Measurements from ENCODE around the gene TMEM196. TPM values are rescaled to one million over a fixed set of nuclear protein-coding genes. Genes with fewer than 3 reads are reported as not detected.

Gene TMEM196
- total RNA-seq, 1 donor from 2014 or later: not detected

GRCh38 chr7:19677180-19677579, 96.2 kb downstream of the TMEM196 start:
- Histone ChIP-seq H3K4me1 (no peaks in the 10 kb centered on the region), H3K4me3 (no peak overlapping the region), H3K27ac (no peak overlapping the region), H3K36me3 (no peaks in the 10 kb centered on the region), H3K27me3 (no peaks in the 10 kb centered on the region), H3K9me3 (no peaks in the 10 kb centered on the region)
- no peak for DNase-seq
- TF ChIP-seq, protein P1, sequence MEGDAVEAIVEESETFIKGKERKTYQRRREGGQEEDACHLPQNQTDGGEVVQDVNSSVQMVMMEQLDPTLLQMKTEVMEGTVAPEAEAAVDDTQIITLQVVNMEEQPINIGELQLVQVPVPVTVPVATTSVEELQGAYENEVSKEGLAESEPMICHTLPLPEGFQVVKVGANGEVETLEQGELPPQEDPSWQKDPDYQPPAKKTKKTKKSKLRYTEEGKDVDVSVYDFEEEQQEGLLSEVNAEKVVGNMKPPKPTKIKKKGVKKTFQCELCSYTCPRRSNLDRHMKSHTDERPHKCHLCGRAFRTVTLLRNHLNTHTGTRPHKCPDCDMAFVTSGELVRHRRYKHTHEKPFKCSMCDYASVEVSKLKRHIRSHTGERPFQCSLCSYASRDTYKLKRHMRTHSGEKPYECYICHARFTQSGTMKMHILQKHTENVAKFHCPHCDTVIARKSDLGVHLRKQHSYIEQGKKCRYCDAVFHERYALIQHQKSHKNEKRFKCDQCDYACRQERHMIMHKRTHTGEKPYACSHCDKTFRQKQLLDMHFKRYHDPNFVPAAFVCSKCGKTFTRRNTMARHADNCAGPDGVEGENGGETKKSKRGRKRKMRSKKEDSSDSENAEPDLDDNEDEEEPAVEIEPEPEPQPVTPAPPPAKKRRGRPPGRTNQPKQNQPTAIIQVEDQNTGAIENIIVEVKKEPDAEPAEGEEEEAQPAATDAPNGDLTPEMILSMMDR (IDR thresholded peaks at IDR 0.05): no peak
- ATAC-seq: no peak
- intact Hi-C loops (cut with DNase I): no loop called here

DNA sequence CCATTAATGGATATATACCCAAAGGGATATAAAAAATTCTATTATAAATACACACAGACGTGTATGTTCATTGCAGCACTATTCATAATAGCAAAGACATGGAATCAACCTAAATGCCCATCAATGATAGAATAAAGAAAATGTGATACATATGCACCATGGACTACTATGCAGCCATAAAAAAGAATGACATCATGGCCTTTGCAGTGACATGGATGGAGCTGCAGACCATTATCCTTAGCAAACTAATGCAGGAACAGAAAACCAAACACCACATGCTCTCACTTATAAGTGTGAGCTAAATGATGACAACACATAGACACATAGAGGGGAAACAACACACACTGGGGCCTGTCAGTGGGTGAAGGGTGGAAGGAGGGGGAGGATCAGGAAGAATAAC, 97.6 kb downstream of the TMEM196 start:
- Histone ChIP-seq H3K36me3 (no peaks in the 10 kb centered on the region), H3K9me3 (no peaks in the 10 kb centered on the region), H3K27ac (no peak overlapping the region), H3K27me3 (no peaks in the 10 kb centered on the region), H3K4me3 (no peak overlapping the region), H3K4me1 (no peaks in the 10 kb centered on the region)
- intact Hi-C loops (cut with DNase I): no loop called here
- TF ChIP-seq, protein P1 (IDR thresholded peaks at IDR 0.05): no peak
- ATAC-seq (no peak), DNase-seq (no peak)

DNA sequence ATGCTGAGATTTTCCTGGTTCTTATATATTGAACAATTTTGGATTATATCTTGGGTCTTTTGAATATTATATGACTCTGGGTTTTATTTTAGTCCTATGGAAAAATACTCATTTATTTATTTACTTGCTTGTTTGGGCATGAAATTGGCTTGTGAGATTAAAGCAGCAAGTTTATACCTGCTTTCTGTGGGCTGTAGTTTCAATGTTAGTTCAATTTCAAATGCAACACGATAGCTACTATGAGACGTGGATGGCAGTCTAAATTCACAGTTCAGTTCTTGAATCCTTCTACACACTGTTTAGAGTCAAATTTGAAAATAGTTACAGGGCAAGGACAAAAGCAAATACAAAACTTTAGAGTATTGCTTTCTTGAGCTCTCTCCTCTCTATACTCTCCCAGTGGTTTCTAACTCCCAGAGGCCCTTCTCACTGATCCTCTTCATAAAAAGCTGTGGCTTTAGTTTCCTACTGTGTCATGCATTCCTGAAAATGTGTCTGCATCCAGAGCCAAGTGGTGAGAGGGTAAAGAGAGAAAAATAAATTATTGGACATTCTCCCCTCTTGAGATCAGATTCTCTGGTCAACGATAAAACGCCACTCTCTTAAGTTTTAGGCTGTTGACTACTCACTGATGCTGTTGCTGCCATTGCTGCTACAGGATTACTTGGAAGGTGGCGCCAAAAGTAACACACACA, 99.0 kb downstream of the TMEM196 start:
- intact Hi-C loops (cut with DNase I): no loop called here
- TF ChIP-seq, protein P1 (IDR thresholded peaks at IDR 0.05): no peak
- Histone ChIP-seq H3K27ac (no peak overlapping the region), H3K27me3 (peaks cover 3% of the 10 kb centered on the region), H3K4me1 (no peaks in the 10 kb centered on the region), H3K4me3 (no peak overlapping the region), H3K36me3 (no peaks in the 10 kb centered on the region), H3K9me3 (no peaks in the 10 kb centered on the region)
- no peak for ATAC-seq
- no peak for DNase-seq

DNA sequence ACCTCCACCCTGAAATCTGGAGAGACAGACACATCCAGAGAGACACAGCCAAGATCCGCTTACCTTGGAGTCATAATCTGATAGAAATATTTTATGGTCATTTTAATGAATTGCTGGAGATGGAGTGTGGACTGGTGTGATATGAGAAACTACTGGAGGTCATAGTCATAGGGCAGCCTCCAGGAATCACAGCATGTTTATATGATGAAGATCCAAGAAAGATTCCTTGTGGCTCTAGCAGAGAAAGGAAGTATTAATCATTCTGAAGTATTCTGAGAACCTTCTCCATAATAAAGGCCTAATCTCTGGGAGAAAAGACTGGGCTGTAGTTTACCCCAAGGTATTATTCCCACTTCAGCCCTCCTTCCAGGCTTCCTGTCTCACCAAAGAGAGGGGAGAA, 102.6 kb downstream of the TMEM196 start:
- TF ChIP-seq, protein P1 (IDR thresholded peaks at IDR 0.05): no peak
- H3K9me3 ChIP-seq: no peaks in the 10 kb centered on the region
- no peak for ATAC-seq
- intact Hi-C loops (cut with DNase I): no loop called here
- DNase-seq: no peak
- H3K4me1 ChIP-seq: no peaks in the 10 kb centered on the region
- H3K27ac ChIP-seq: no peak overlapping the region
- no peaks in the 10 kb centered on the region for H3K36me3 ChIP-seq
- H3K27me3 ChIP-seq: peaks cover 3% of the 10 kb centered on the region
- H3K4me3 ChIP-seq: no peak overlapping the region

Small RNA genes lying within 50 kb of the gene (microRNA-seq; reads per million reads assigned to microRNA genes)
- not detected for gene MIR3146 (ENCODE audit: borderline microRNAs expressed)

Other genes with a start within 250 kb of the TMEM196 start
- 11.5 TPM for gene POLR1F, start 64.6 kb downstream of the TMEM196 start, total RNA-seq